Type B pancreatic cell (in vitro differentiated cells): Measurements from ENCODE around the gene PRADC1. TPM values are rescaled to one million over a fixed set of nuclear protein-coding genes. Genes with fewer than 3 reads are reported as not detected.

Experiments used
- DNase-seq: peaks from one replicate; pipeline ENCODE4 v3.0.0; 2021; ENCODE audit warnings: mixed read lengths; ENCODE audit not compliant: unreplicated experiment; ENCODE audit errors: extremely low spot score
- H3K27ac Mint-ChIP-seq: 2 replicates; pipeline ENCODE4 v1.8.0; 2021; ENCODE audit warnings: mild to moderate bottlenecking, mixed read lengths
- H3K27me3 Mint-ChIP-seq: 2 replicates; pipeline ENCODE4 v1.8.0; 2021; ENCODE audit warnings: mixed read lengths
- H3K36me3 Mint-ChIP-seq: 2 replicates; pipeline ENCODE4 v1.8.0; 2021; ENCODE audit warnings: mixed read lengths
- H3K4me1 Mint-ChIP-seq: one replicate; pipeline ENCODE4 v1.8.0; 2021; ENCODE audit warnings: mixed read lengths; ENCODE audit not compliant: unreplicated experiment
- H3K4me3 Mint-ChIP-seq: 2 replicates; pipeline ENCODE4 v1.8.0; 2021; ENCODE audit warnings: mild to moderate bottlenecking, mixed read lengths
- H3K9me3 Mint-ChIP-seq: 2 replicates; pipeline ENCODE4 v1.8.0; 2021; ENCODE audit warnings: mixed read lengths
- CTCF ChIP-seq: fragments of 200-600 bp; sonication (generic); conservative IDR thresholded peaks from 2 replicates; pipeline ENCODE4 v1.5.0; 2021; ENCODE audit warnings: antibody characterized with exemption, mild to moderate bottlenecking
- total RNA-seq: library from RNA; stranded (reverse); gene quantifications from 2 replicates; pipeline ENCODE4 v1.2.1, GENCODE V29; 2021; ENCODE audit warnings: low replicate concordance

Gene PRADC1
- total RNA-seq, 1 donor from 2014 or later, result 16.3 TPM

- no peak for DNase-seq
- H3K4me3 Mint-ChIP-seq, result no peak overlapping the region
- no peak for TF ChIP-seq CTCF
- H3K4me1 Mint-ChIP-seq, result no peaks in the 10 kb centered on the region
- H3K36me3 Mint-ChIP-seq, result no peaks in the 10 kb centered on the region
- H3K27me3 Mint-ChIP-seq, result peaks cover 70% of the 10 kb centered on the region
- no peak overlapping the region for H3K27ac Mint-ChIP-seq
- H3K9me3 Mint-ChIP-seq, result no peaks in the 10 kb centered on the region
These were observed 45.5 kb downstream of the PRADC1 start for GRCh38 chr2:73187549-73187948.

DNA sequence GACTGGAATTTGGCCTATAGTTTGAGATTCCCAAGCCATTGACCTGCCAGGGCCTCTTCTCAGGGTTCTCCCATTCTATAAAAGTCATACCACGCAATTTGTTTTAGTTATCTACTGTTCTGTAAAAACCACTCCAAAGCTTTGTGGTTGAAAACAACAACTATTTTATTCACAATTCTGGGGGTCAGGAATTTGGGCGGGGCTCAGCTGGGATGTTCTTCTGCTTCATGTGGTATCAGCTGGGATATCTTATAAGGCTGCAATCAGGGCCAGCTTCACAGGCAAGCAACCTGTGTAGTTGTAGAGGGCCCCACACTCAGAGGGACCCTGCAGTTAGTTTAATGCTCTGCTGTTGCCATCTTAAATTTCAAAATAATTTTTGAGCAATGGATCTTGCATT is 47.1 kb downstream of the PRADC1 start:
- H3K4me1 Mint-ChIP-seq, result no peaks in the 10 kb centered on the region
- no peak overlapping the region for H3K4me3 Mint-ChIP-seq
- peaks cover 67% of the 10 kb centered on the region for H3K27me3 Mint-ChIP-seq
- no peaks in the 10 kb centered on the region for H3K9me3 Mint-ChIP-seq
- TF ChIP-seq CTCF, result no peak
- H3K36me3 Mint-ChIP-seq, result no peaks in the 10 kb centered on the region
- H3K27ac Mint-ChIP-seq, result no peak overlapping the region
- no peak for DNase-seq

Other genes starting within 250 kb of the PRADC1 start
- gene SFXN5, start 161.5 kb downstream of the PRADC1 start, total RNA-seq, result 15.0 and 27.3 TPM in 2 replicates
- 18.7 and 22.6 TPM in 2 replicates for gene RAB11FIP5, start 120.3 kb downstream of the PRADC1 start, total RNA-seq
- not detected in 2 replicates for gene NOTO, start 30.7 kb downstream of the PRADC1 start, total RNA-seq
- 19.1 and 30.3 TPM in 2 replicates for gene SMYD5, start 19.0 kb downstream of the PRADC1 start, total RNA-seq
- 256 and 300 TPM in 2 replicates for gene CCT7, start 1.1 kb upstream of the PRADC1 start, total RNA-seq
- 5.2 and 5.5 TPM in 2 replicates for gene FBXO41, start 51.2 kb upstream of the PRADC1 start, total RNA-seq
- 0.19 and 1.2 TPM in 2 replicates for gene EGR4, start 60.3 kb upstream of the PRADC1 start, total RNA-seq
- gene ALMS1, start 152.6 kb upstream of the PRADC1 start, total RNA-seq, result 14.6 and 30.4 TPM in 2 replicates